Spleen (tissue), 11 donors: Measurements from ENCODE around the gene EVC2. TPM values are rescaled to one million over a fixed set of nuclear protein-coding genes. Genes with fewer than 3 reads are reported as not detected.

Source experiments
- DNase-seq: peaks from one replicate; pipeline ENCODE4 v3.0.0-alpha.2; 2020
- H3K27ac ChIP-seq, 8 donors: fragments of 200-600 bp; sonication (generic) in 7 of 8; 1 replicate in 4 of 8; 2 replicates in 4 of 8; pipeline versions ENCODE4 v1.5.0 to v1.8.0; 2016 to 2021; ENCODE audit warnings: inconsistent platforms in 4 of 8, mild to moderate bottlenecking in 4 of 8, moderate library complexity in 1 of 8
- H3K27me3 ChIP-seq, 7 donors: fragments of 200-600 bp; sonication (generic) in 6 of 7; replicated peaks in 1 of 7; 1 replicate in 4 of 7; 2 replicates in 3 of 7; pipeline versions ENCODE4 v1.5.0 to v1.8.0; 2016 to 2021; ENCODE audit warnings: inconsistent platforms in 3 of 7, mild to moderate bottlenecking in 1 of 7
- H3K36me3 ChIP-seq, 6 donors: fragments of 200-600 bp; sonication (generic) in 5 of 6; 1 replicate in 4 of 6; 2 replicates in 2 of 6; pipeline versions ENCODE4 v1.5.0 to v1.8.0; 2016 to 2021; ENCODE audit warnings: inconsistent platforms in 2 of 6
- H3K4me1 ChIP-seq, 6 donors: fragments of 200-600 bp; sonication (generic) in 5 of 6; 1 replicate in 3 of 6; 2 replicates in 3 of 6; pipeline versions ENCODE4 v1.5.0 to v1.8.0; 2016 to 2021; ENCODE audit warnings: inconsistent platforms in 3 of 6
- H3K4me3 ChIP-seq, 8 donors: fragments of 200-600 bp; sonication (generic) in 7 of 8; 1 replicate in 4 of 8; 2 replicates in 4 of 8; pipeline versions ENCODE4 v1.5.0 to v1.8.0; 2016 to 2021; ENCODE audit warnings: inconsistent platforms in 4 of 8, mild to moderate bottlenecking in 4 of 8, moderate library complexity in 2 of 8
- H3K9me3 ChIP-seq, 8 donors: fragments of 200-600 bp; sonication (generic) in 7 of 8; 1 replicate in 4 of 8; 2 replicates in 4 of 8; pipeline versions ENCODE4 v1.5.0 to v1.8.0; 2016 to 2021; ENCODE audit warnings: inconsistent platforms in 4 of 8
- POLR2A ChIP-seq, 3 donors: fragments of 450-650 bp; IDR thresholded peaks; one replicate each; pipeline ENCODE4 v1.5.1; 2017; ENCODE audit warnings: antibody characterized with exemption in 3 of 3, mild to moderate bottlenecking in 1 of 3
- POLR2AphosphoS5 ChIP-seq, 3 donors: sonication (generic); formaldehyde crosslinking; IDR thresholded peaks; one replicate each; pipeline ENCODE4 v1.5.1; 2017; ENCODE audit warnings: antibody characterized with exemption in 3 of 3
- WGBS, 5 donors: extraction: QIAGEN DNeasy Blood & Tissue Kit in 3 of 5; methylation state at CpG; one replicate each; pipeline versions ENCODE4 v1.1.5 to v1.1.7; 2013 to 2018; 5-methylcytosine and 5-hydroxymethylcytosine counted together
- intact Hi-C: fragments of 100-400 bp; cut with DNase I; formaldehyde crosslinking; loops from one replicate; pipeline ENCODE4 v1.15.0; 2023; ENCODE audit warnings: low total_unique reads
- polyA plus RNA-seq, 3 donors: library from polyadenylated mRNA; stranded (reverse); fragments of 200-250 nt; gene quantifications; one replicate each; pipeline ENCODE4 v1.2.1, GENCODE V29; 2013
- total RNA-seq, 7 donors: library from RNA; depleted of rRNA in 3 of 7; stranded (reverse); fragments of >200 nt in 3 of 7; fragmentation: NEBNext Ultra II Directional in 4 of 7; extraction: Animal tissue kit (Norgen Biotek cat#: 25700) in 4 of 7; gene quantifications; one replicate each; pipeline versions ENCODE4 v1.1.0 to v1.2.1, GENCODE V29; 2016 to 2021
- TF ChIP-seq, protein P1 (sequence below), 11 experiments: fragments of 200-600 bp in 7 of 11; fragments of 450-650 bp in 4 of 11; sonication (generic) in 4 of 11; IDR thresholded peaks in 8 of 11; conservative IDR thresholded peaks in 3 of 11; 1 replicate in 7 of 11; 2 replicates in 4 of 11; pipeline versions ENCODE4 v1.4.0 to v1.8.0; 2016 to 2021; ENCODE audit warnings: antibody characterized with exemption in 11 of 11, inconsistent platforms in 4 of 11, mild to moderate bottlenecking in 1 of 11
- donor health status: healthy with polysubstance abuse.
- donor health status: DM: no; HTN: no; CAD: no; lungs with moderate emphysema.
- donor health status: DM: no; HTN: no; CAD: no.
- donor health status: Bipolar disorder and iron deficiency.
- donor health status: healthy.
- donor health status: DM: no; HTN: no; CAD: no.
- donor health status: DM: yes; HTN: yes; CAD: no.

EVC2 gene
- total and polyA plus RNA-seq, 10 donors = 0.30 to 4.4 (median 2.6) TPM

DNA sequence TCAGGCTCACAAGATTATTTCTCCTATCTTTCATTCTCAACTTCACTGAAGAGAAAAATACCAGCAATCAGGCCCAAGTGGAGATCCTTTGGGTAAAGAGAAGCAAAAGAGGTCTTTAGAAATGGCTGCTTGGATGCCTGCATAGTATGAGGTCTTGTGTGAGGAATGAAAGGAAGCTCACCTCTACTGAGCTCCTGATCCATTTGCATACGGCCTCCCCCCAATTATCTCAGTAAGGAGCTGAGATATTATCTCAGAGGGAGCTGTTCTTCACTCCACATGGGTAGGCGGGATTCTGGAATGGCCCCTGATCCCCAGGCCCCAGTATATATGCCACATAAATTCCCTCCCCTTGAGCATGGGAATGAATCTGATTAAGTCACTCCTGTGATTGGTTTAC, 75.8 kb downstream of the EVC2 start:
- H3K36me3 ChIP-seq = peaks cover 0 to 8% (median 0%) of the 10 kb centered on the region in 6 donors
- TF ChIP-seq POLR2A (IDR thresholded peaks at IDR 0.05) (no peak), POLR2AphosphoS5 (IDR thresholded peaks at IDR 0.05) (no peak)
- TF ChIP-seq, protein P1, sequence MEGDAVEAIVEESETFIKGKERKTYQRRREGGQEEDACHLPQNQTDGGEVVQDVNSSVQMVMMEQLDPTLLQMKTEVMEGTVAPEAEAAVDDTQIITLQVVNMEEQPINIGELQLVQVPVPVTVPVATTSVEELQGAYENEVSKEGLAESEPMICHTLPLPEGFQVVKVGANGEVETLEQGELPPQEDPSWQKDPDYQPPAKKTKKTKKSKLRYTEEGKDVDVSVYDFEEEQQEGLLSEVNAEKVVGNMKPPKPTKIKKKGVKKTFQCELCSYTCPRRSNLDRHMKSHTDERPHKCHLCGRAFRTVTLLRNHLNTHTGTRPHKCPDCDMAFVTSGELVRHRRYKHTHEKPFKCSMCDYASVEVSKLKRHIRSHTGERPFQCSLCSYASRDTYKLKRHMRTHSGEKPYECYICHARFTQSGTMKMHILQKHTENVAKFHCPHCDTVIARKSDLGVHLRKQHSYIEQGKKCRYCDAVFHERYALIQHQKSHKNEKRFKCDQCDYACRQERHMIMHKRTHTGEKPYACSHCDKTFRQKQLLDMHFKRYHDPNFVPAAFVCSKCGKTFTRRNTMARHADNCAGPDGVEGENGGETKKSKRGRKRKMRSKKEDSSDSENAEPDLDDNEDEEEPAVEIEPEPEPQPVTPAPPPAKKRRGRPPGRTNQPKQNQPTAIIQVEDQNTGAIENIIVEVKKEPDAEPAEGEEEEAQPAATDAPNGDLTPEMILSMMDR (IDR thresholded peaks at IDR 0.05 in 8 of 11, conservative IDR thresholded peaks at IDR 0.05 in 3 of 11) = no peak
- no peaks in the 10 kb centered on the region for H3K4me1 ChIP-seq
- H3K27me3 ChIP-seq = no peaks in the 10 kb centered on the region
- no peak for DNase-seq
- intact Hi-C loops = no loop called here
- H3K9me3 ChIP-seq = peaks cover 0 to 6% (median 0%) of the 10 kb centered on the region in 8 donors
- H3K4me3 ChIP-seq = no peak overlapping the region
- 67 to 89% (median 77%) methylated on average over 2 of the region's 2 CpGs for WGBS, 5 donors
- H3K27ac ChIP-seq = no peak overlapping the region

DNA sequence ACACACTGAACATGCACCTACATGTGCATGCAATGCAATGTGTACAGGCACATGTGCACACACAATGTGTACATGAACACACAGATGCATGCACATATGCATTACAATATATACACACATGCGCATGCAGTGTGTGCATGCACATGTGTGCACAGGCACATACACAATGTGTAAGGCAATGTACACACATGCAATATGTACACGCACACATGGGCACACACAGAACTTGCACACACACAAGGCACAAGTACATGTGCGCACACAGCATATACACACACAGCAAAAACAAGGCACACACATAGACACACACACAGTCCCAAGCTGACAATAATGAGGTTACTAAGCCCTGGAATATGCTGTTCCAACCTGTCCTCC, 76.3 kb downstream of the EVC2 start:
- Histone ChIP-seq H3K36me3 (peaks cover 0 to 8% (median 0%) of the 10 kb centered on the region in 6 donors), H3K9me3 (peaks cover 0 to 6% (median 0%) of the 10 kb centered on the region in 8 donors), H3K4me3 (no peak overlapping the region), H3K27ac (no peak overlapping the region), H3K27me3 (no peaks in the 10 kb centered on the region), H3K4me1 (no peaks in the 10 kb centered on the region)
- no peak for DNase-seq
- WGBS, 5 donors = 72 to 82% (median 79%) methylated on average over 3 of the region's 3 CpGs
- intact Hi-C loops = no loop called here
- TF ChIP-seq POLR2AphosphoS5 (IDR thresholded peaks at IDR 0.05) = no peak

DNA sequence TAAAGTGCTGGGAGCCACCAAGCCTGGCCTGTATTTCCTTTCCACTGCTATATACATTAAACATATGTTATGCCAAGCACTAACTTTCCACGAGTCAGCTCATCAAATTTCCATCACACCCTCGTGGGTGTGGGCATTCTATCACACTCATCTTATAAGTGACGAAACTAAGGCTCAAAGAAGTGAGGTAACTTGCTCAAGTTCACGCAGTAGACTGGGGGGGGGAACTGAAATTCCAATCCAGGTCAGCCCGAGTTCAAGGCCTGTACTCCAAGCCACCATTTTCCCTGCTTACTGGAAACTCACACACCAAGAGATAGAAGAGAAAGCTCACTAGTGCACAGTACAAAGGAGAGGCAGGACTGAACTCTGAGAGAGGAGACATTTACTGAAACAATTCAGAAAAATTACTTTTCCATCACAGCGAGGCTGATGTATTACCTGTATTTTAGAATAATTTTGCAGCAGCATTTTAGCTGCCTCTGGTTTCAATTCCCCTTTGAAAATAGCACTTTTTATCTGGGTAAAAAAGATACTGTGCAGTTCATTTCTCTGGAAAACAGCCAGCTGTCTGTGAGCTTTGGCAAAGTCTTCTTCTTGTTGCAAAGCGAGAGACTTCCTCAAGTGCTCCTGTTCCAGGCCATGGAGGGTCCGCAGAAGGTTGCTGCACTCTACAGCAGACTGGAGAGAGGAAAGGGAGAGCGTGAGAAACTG, 76.8 kb downstream of the EVC2 start:
- Histone ChIP-seq H3K9me3 (peaks cover 0 to 6% (median 0%) of the 10 kb centered on the region in 8 donors), H3K27ac (no peak overlapping the region), H3K36me3 (peaks cover 0 to 8% (median 0%) of the 10 kb centered on the region in 6 donors), H3K4me3 (no peak overlapping the region), H3K27me3 (no peaks in the 10 kb centered on the region), H3K4me1 (no peaks in the 10 kb centered on the region)
- 73 to 81% (median 77%) methylated on average over 9 of the region's 9 CpGs for WGBS, 5 donors
- intact Hi-C loops = no loop called here
- TF ChIP-seq POLR2A (IDR thresholded peaks at IDR 0.05) (no peak), POLR2AphosphoS5 (IDR thresholded peaks at IDR 0.05) (no peak)
- TF ChIP-seq, protein P1 (IDR thresholded peaks at IDR 0.05 in 8 of 11, conservative IDR thresholded peaks at IDR 0.05 in 3 of 11) = no peak
- DNase-seq = no peak

DNA sequence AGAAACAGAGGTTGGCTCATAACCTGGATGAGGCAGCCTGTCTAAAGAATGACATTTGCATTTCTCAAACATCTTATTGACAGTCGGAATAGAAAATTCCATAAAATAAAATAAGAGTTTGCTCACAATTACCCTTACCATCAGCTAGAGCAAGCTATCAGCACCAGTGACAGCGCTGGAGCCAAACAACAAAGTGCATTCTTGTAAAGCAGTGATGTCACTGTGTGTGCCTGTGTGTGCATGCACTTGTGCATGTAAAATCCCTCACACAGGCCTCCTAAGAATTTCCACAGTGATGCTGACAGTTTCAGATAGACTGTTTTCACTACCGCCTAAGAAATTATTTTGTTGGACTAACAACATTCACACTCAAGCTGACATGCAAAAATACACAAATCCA, 77.6 kb downstream of the EVC2 start:
- no peak for DNase-seq
- Histone ChIP-seq H3K4me1 (no peaks in the 10 kb centered on the region), H3K4me3 (no peak overlapping the region), H3K36me3 (peaks cover 0 to 8% (median 0%) of the 10 kb centered on the region in 6 donors), H3K27ac (no peak overlapping the region), H3K27me3 (no peaks in the 10 kb centered on the region), H3K9me3 (peaks cover 0 to 6% (median 0%) of the 10 kb centered on the region in 8 donors)
- WGBS, 5 donors = 88 to 98% (median 93%) methylated on average over 3 of the region's 3 CpGs
- no peak for TF ChIP-seq POLR2A (IDR thresholded peaks at IDR 0.05)
- TF ChIP-seq, protein P1 (IDR thresholded peaks at IDR 0.05 in 8 of 11, conservative IDR thresholded peaks at IDR 0.05 in 3 of 11) = no peak
- intact Hi-C loops = no loop called here
